K562 (cell line): ENCODE results near the gene ZNF275. TPM values are rescaled to one million over a fixed set of nuclear protein-coding genes. Genes with fewer than 3 reads are reported as not detected.

Source experiments
- DMBX1 ChIP-seq: fragments of 250-450 bp; sonication (Bioruptor Pico); IDR thresholded peaks from 2 replicates; pipeline ENCODE4 v1.8.0; 2022; ENCODE audit warnings: inconsistent platforms, mild to moderate bottlenecking, moderate library complexity, borderline replicate concordance
- ERF ChIP-seq: fragments of 450-650 bp; formaldehyde crosslinking; IDR thresholded peaks from 2 replicates; pipeline ENCODE4 v1.4.0; 2020; ENCODE audit warnings: mild to moderate bottlenecking, mixed read lengths
- EZH2 ChIP-seq: IDR thresholded peaks from 2 replicates; pipeline ENCODE4 v1.6.1; 2012; ENCODE audit warnings: low read depth, mild to moderate bottlenecking, inconsistent platforms, low read length, borderline replicate concordance
- KLF1 ChIP-seq: fragments of 450-650 bp; IDR thresholded peaks from 2 replicates; pipeline ENCODE4 v1.6.1; 2016; ENCODE audit warnings: missing genetic modification characterization, missing compliant biosample characterization
- RAD51 ChIP-seq: fragments of 450-650 bp; IDR thresholded peaks from 2 replicates; pipeline ENCODE4 v1.7.1; 2016; ENCODE audit warnings: low read depth, mild to moderate bottlenecking, borderline replicate concordance
- ZBTB8A ChIP-seq: fragments of 450-650 bp; IDR thresholded peaks from 2 replicates; pipeline ENCODE4 v1.6.1; 2018; ENCODE audit warnings: mild to moderate bottlenecking, moderate library complexity; ENCODE audit not compliant: partially characterized antibody
- ZNF133 ChIP-seq: fragments of 250-450 bp; sonication (Bioruptor Pico); IDR thresholded peaks from 2 replicates; pipeline ENCODE4 v1.4.0; 2020; ENCODE audit warnings: mild to moderate bottlenecking
- ZNF695 ChIP-seq: fragments of 450-650 bp; formaldehyde crosslinking; IDR thresholded peaks from 2 replicates; pipeline ENCODE4 v1.4.0; 2020; ENCODE audit warnings: mild to moderate bottlenecking, moderate library complexity
- ZNF717 ChIP-seq: fragments of 250-450 bp; sonication (Bioruptor Pico); IDR thresholded peaks from 2 replicates; pipeline ENCODE4 v1.5.0; 2021
- ZNF79 ChIP-seq: fragments of 250-450 bp; sonication (Bioruptor Pico); IDR thresholded peaks from 2 replicates; pipeline ENCODE4 v1.4.0; 2020; ENCODE audit warnings: low read depth, mild to moderate bottlenecking, moderate library complexity
- polyA plus RNA-seq, 8 experiments: library from polyadenylated mRNA; depleted of rRNA in 4 of 8; stranded (reverse) in 5 of 8; unstranded in 3 of 8; fragments of >200 nt; fragmentation: Nextera tagmentation in 2 of 8; fragmentation: Illumina TruSeq in 1 of 8; extraction: Ambion mirVana in 2 of 8; extraction: Trizol in 1 of 8; gene quantifications; 2 replicates each; pipeline versions ENCODE4 v1.2.1 to v1.2.3, GENCODE V29; 2011 to 2014; ENCODE audit warnings: inconsistent platforms in 1 of 8, missing spikeins in 1 of 8
- total RNA-seq, 7 experiments: library from RNA; depleted of rRNA in 6 of 7; stranded (reverse); fragments of >200 nt in 6 of 7; fragmentation: Illumina TruSeq in 2 of 7; extraction: Trizol in 2 of 7; gene quantifications; 2 replicates each; pipeline versions ENCODE4 v1.2.1 to v1.2.3, GENCODE V29; 2011 to 2021; ENCODE audit warnings: low replicate concordance in 1 of 7
- TF ChIP-seq, protein P1 (sequence below), 2 experiments: fragments of 450-650 bp in 1 of 2; sonication (generic) in 1 of 2; formaldehyde crosslinking in 1 of 2; IDR thresholded peaks; 2 replicates each; pipeline versions ENCODE4 v1.7.1 to v1.9.0; 2016 to 2022; ENCODE audit warnings: inconsistent platforms in 1 of 2, mild to moderate bottlenecking in 1 of 2, missing genetic modification reagents in 1 of 2
- TF ChIP-seq, protein P2 (sequence below): fragments of 450-650 bp; IDR thresholded peaks from 2 replicates; pipeline ENCODE4 v1.6.1; 2016; ENCODE audit warnings: low read depth, mild to moderate bottlenecking, moderate library complexity
- TF ChIP-seq, protein P3 (sequence below): fragments of 450-650 bp; IDR thresholded peaks from 2 replicates; pipeline ENCODE4 v1.6.1; 2017; ENCODE audit warnings: antibody characterized with exemption, mild to moderate bottlenecking

ZNF275 gene
- total and polyA plus RNA-seq, 9 of the 15 experiments (the other 6 are each of a cell fraction or from before 2014, with no cell fraction given) = 2.1 to 19.1 (median 12.0) TPM

DNA sequence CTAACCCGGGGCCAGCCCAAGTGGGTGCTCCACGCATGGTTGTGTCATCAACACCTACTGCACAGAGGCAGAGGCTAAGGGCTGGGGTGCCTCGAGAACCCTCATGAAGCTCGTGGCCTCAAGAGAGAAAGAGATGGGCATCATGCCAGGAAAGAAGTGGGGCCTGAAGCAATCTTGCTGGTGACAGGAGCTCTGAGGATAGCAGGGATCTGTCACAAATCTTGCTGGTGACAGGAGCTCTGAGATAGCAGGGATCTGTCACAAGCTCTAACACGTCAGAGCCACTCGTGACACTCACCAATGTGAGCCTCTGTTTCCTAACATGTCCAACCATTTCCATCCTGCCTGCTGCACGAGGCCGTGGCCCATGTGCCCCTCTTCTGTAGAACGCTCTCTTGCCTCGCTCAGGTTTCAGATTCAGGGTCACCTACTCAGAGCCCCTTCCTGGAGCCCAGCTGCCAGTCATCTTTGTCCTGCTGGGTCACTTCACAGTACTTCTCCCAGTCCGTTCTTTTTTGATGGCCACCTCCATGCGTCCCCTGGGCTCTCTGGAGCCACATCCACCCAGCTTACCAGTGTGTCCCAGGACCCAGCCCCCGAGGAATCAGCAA, 46.1 kb downstream of the ZNF275 start (continued):
- TF ChIP-seq, protein P1, sequence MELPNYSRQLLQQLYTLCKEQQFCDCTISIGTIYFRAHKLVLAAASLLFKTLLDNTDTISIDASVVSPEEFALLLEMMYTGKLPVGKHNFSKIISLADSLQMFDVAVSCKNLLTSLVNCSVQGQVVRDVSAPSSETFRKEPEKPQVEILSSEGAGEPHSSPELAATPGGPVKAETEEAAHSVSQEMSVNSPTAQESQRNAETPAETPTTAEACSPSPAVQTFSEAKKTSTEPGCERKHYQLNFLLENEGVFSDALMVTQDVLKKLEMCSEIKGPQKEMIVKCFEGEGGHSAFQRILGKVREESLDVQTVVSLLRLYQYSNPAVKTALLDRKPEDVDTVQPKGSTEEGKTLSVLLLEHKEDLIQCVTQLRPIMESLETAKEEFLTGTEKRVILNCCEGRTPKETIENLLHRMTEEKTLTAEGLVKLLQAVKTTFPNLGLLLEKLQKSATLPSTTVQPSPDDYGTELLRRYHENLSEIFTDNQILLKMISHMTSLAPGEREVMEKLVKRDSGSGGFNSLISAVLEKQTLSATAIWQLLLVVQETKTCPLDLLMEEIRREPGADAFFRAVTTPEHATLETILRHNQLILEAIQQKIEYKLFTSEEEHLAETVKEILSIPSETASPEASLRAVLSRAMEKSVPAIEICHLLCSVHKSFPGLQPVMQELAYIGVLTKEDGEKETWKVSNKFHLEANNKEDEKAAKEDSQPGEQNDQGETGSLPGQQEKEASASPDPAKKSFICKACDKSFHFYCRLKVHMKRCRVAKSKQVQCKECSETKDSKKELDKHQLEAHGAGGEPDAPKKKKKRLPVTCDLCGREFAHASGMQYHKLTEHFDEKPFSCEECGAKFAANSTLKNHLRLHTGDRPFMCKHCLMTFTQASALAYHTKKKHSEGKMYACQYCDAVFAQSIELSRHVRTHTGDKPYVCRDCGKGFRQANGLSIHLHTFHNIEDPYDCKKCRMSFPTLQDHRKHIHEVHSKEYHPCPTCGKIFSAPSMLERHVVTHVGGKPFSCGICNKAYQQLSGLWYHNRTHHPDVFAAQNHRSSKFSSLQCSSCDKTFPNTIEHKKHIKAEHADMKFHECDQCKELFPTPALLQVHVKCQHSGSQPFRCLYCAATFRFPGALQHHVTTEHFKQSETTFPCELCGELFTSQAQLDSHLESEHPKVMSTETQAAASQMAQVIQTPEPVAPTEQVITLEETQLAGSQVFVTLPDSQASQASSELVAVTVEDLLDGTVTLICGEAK (IDR thresholded peaks at IDR 0.05) = no peak
- TF ChIP-seq, protein P1 (CRISPR knock-in tag; IDR thresholded peaks at IDR 0.05) = no peak
- TF ChIP-seq ERF (CRISPR knock-in tag) (no peak), ZNF717 (no peak), EZH2 (no peak), ZNF695 (no peak), KLF1 (no peak), RAD51 (no peak), ZNF79 (0 out of 2 replicates have a peak, but pooled peaks have one; percentile 11), ZBTB8A (no peak), ZNF133 (no peak), DMBX1 (CRISPR knock-in tag) (peak; percentile 42; the same call in 1 of the 2 replicates)
- TF ChIP-seq, protein P2, sequence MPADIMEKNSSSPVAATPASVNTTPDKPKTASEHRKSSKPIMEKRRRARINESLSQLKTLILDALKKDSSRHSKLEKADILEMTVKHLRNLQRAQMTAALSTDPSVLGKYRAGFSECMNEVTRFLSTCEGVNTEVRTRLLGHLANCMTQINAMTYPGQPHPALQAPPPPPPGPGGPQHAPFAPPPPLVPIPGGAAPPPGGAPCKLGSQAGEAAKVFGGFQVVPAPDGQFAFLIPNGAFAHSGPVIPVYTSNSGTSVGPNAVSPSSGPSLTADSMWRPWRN = no peak
- TF ChIP-seq, protein P3, sequence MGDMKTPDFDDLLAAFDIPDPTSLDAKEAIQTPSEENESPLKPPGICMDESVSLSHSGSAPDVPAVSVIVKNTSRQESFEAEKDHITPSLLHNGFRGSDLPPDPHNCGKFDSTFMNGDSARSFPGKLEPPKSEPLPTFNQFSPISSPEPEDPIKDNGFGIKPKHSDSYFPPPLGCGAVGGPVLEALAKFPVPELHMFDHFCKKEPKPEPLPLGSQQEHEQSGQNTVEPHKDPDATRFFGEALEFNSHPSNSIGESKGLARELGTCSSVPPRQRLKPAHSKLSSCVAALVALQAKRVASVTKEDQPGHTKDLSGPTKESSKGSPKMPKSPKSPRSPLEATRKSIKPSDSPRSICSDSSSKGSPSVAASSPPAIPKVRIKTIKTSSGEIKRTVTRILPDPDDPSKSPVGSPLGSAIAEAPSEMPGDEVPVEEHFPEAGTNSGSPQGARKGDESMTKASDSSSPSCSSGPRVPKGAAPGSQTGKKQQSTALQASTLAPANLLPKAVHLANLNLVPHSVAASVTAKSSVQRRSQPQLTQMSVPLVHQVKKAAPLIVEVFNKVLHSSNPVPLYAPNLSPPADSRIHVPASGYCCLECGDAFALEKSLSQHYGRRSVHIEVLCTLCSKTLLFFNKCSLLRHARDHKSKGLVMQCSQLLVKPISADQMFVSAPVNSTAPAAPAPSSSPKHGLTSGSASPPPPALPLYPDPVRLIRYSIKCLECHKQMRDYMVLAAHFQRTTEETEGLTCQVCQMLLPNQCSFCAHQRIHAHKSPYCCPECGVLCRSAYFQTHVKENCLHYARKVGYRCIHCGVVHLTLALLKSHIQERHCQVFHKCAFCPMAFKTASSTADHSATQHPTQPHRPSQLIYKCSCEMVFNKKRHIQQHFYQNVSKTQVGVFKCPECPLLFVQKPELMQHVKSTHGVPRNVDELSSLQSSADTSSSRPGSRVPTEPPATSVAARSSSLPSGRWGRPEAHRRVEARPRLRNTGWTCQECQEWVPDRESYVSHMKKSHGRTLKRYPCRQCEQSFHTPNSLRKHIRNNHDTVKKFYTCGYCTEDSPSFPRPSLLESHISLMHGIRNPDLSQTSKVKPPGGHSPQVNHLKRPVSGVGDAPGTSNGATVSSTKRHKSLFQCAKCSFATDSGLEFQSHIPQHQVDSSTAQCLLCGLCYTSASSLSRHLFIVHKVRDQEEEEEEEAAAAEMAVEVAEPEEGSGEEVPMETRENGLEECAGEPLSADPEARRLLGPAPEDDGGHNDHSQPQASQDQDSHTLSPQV = peak; percentile 71
